DMS114 treated with DMSO at 0.1 percent for 48 hours (cell line): Measurements from ENCODE around the gene MRFAP1L1.

Experiments
- DNase-seq: peaks from one replicate; lab custom pipeline; 2025; ENCODE audit not compliant: unreplicated experiment; lab: John Stamatoyannopoulos, UW

MRFAP1L1 gene

GRCh38 chr4:6663596-6664393, 45.9 kb downstream of the MRFAP1L1 start:
- no peak for DNase-seq

GRCh38 chr4:6662591-6662990, 47.1 kb downstream of the MRFAP1L1 start:
- DNase-seq: no peak

GRCh38 chr4:6660430-6660829, 49.2 kb downstream of the MRFAP1L1 start:
- DNase-seq: no peak

GRCh38 chr4:6659897-6660296, 49.8 kb downstream of the MRFAP1L1 start:
- no peak for DNase-seq

- DNase-seq: no peak
These were observed 51.0 kb downstream of the MRFAP1L1 start for GRCh38 chr4:6658597-6659075.

- no peak for DNase-seq
These were observed 51.5 kb downstream of the MRFAP1L1 start for GRCh38 chr4:6658209-6658595.
